ENCODE measurements around the gene APLP2.
"Not testable (repeated sequence)": the region's sequence is repeated elsewhere in the genome, so short reads cannot be mapped to it uniquely, and the experiment has no call there.

APLP2 gene

DNA sequence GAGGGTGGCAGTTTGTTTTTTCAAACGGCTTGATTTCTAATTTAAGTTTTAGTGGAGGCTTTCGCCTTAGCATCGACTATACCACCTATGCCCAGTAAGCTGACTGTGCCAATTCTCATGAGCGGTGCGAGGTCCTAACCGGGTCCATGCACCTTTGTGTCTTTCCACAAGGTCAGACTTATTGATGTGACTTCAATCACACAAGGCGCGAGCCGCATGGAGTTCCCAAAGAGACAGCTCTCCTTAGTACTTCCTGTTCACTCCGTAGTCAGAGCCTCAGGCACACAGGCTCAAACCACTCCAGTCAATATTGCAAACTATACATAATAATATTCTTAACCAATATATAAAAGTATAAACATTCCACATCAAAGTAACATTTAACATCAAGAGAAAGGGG is 108.1 kb downstream of the APLP2 start:
- no peak for DNase-seq

DNA sequence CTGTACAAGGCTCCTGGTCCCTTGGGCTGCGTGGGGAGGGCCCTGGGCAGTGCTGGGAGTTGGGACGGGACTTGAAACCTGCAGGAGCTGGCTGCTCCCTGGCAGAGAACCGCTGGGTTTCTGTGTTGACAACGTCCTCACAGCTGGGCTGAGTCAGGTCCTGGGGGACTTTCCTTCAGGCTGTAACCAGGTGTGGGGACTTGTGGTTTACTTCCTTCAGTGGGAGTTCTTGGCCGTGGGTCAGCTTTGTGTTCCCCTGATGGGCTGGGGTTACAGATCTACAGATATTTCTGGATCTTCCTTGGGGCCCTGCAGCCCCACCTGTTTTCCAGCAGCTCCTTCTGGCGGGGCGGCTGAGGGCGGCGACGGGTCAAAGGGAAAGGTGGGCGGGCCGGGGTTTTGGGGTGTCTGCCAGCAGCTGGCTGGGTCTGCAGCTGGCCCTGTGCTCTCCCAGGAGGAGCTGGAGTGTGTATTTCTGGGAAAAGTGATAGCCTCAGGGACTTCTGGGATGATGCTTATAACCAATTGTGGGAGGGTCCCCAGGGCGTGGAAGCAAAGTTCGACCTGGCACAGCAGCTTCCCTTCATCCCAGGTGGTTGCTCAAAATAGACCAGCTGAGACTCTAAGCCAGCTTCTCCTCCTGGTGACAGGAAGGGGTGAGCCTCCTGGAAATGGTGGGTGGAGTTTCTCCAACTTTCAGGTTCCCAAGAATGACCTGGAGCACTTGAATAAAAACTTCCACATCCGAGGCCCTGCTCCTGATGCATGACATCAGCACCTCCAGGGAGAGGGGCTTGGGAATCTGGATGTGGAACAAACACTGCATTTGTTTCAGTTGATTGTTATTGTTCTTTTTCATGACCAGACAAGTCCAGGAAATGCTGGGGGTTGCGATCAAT is 109.0 kb downstream of the APLP2 start:
- DNase-seq = no peak

DNA sequence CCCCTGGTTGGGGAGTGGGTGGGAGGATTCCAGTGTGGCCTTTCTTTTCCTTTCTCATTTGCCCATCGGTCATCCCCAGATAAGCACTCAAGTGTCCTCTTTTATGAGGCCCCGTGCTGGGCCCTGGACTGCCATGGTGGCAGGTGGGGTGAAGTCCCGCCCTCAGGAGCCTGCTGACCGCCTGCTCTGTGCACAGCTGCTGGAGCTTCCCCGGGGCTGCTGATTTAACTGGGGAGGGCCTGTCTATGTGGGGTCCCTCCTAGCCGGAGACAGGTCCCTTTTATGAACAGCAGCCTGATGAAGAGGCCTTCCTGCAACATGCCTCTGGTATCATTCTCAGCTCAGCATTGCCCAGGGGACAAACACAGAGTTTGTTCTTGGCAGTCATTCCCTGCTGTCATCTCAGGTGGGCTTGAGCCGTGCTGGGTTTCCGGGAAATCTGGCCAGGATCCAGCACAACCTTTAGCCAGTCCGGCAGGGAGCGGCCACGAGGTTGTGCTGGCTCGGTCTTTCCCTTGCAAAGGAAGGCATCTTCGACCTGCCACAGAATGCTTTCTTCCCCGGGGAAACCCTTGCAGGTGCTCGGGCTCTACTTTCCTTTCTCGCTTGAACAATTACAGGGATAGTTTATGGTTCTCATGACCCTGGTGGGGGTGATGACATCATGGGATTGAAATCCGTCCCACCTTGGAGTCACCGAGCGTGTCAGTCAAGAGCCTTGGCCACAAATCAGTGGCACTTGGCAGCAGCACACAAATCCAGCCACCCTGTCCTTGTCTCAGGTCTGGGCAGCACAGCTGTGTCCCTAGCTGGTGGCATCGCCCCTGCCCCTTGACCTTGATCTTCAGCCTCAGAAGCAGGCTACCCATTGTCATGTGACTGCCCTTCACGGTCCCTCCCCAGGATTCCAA is 110.0 kb downstream of the APLP2 start:
- DNase-seq = no peak

DNA sequence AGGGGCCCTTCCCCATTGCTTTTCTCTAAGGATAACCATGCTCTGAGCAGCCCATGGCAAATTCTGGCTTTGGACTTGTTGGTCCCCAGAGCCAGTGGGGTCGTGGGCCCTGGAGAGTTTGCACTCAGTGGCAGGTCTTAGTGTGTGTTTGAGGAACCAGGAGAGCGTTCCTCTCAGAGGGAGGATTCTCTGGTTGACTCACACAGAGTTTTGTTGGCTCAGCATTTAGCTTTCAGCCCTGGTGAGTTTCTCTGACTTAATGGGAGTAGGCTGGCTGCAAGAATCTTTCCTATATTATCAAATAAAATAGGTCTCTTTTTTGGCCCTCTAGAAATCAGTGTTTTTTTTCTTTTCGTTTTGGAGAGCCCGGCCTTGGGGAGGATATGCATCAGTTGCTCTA is 110.8 kb downstream of the APLP2 start:
- DNase-seq = no peak

DNA sequence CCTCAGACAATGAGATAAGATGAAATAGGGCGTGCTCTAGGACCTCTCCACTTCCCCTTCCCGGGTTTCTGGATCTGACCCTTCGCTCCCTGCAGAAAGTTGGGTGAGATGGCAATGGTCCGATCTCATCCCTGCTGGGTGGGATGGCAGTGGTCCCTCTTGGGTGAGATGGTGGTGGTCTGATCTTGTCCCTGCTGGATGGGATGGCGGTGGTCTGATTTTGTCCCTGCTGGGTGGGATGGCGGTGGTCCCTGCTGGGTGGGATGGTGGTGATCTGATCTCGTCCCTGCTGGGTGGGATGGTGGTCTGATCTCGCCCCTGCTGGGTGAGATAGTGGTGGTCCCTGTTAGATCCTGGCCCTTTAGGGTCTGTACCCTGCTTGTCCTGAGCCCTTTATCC is 111.2 kb downstream of the APLP2 start:
- DNase-seq = no peak

DNA sequence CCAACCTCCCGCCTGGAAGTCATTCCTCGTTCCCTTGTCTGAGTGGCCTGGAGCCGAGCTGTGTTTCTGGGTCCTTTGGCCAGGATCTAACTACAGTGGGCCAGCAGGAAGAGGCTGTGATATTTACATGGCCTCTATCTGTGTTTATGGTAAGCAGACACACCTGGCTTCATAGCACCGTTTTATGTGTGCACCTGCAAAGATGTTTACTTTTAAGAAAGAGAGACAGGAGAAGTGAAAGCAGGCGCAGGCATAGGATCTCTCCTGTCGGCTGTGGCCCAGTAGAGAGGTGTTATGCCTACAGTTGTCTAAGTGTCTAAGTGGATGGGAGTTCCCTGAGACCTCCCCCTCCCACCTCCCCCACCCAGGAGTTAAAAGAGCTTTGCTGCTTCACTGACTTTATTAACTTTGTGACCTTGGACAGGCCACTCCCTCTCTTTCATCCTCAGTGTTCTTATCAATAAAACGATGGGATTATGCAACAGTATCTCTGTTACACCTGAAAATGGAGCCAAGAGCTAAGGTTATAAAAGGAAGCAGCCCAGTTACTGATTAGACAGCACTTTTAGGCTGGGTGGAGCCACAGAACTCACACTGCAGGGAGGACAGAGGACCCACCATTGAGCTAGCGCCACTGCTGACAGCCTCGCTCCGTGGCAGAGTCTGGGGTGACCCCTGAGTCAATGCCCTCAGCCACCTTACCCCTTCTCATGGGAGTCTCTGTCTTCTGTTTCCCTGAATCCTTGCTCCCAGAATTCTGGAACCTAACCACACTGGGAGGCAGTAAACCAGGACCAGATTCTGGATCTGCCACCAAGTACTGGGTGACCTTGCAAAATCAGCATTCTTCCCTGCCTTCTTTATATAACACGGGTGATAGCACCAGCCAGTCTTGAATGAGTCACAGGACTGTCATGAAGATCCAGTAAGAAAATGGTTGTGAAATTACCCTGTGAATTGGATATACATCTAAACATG is 111.9 kb downstream of the APLP2 start:
- DNase-seq = no peak

DNA sequence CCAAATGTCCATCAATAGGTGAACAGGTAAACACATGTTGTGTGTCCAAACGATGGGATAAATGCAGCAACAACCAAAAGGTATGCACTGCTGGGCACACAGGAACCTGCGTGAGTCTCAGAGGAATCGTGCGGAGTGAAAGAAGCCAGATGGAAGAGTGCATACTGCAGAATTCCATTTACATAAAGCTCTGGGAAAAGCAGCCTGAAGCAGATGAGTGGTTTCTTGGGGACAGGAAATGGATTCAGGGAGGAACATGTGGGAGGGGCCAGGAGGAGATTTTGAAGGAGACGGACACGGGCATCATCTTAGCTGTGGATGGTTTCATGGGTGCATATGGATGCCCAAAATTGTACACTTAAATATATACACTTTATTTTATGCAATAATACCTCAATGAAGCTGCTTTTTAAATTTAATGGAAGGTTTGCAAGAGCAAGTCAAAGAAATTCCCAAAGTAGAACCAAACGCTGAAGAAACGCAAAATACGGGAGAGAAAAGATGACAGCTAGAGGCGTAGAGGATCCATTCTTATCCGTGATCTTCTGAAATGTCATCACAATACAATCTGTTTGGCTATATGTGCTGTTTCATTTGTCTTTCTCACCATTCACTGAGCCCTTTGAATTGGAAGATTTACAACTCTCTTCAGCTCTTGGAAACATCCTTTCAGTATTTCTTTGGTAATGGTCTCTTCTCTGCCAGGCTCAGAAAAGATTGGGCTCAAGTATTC is 114.3 kb downstream of the APLP2 start:
- no peak for DNase-seq

DNA sequence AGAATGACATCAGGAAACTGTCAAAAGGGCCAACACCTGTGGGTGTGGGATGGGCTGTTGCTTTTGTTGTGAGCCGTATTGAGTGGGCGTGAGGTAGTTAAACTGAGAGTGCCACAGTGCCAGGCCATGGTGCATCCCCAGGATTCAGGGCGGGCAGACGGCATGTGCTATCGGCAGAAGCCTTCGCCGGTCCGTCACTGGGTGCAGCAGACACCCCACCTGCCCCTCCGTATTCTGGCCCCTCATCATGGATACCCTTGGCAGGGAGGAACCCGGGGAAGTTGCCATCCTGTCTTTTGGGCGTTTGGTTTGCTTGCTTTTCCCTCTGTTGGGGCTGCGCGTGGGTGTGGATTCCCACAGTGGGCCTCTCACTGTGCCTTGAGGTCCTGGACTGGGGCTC is 117.4 kb downstream of the APLP2 start:
- DNase-seq = no peak

DNA sequence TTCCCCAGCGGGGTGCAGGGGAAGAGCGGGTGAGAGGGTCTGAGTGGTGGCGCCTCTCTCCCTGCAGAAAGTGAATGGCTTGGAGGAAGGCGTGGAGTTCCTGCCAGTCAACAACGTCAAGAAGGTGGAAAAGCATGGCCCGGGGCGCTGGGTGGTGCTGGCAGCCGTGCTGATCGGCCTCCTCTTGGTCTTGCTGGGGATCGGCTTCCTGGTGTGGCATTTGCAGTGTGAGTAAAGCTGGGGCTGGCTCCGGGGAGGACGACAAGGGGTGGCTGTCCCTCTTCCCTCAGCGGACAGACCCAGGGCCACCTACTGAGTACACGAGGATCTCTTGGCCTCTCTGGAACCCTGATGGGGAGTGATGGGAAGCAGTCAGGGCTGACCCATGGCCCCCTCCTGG is 118.4 kb downstream of the APLP2 start:
- no peak for DNase-seq

DNA sequence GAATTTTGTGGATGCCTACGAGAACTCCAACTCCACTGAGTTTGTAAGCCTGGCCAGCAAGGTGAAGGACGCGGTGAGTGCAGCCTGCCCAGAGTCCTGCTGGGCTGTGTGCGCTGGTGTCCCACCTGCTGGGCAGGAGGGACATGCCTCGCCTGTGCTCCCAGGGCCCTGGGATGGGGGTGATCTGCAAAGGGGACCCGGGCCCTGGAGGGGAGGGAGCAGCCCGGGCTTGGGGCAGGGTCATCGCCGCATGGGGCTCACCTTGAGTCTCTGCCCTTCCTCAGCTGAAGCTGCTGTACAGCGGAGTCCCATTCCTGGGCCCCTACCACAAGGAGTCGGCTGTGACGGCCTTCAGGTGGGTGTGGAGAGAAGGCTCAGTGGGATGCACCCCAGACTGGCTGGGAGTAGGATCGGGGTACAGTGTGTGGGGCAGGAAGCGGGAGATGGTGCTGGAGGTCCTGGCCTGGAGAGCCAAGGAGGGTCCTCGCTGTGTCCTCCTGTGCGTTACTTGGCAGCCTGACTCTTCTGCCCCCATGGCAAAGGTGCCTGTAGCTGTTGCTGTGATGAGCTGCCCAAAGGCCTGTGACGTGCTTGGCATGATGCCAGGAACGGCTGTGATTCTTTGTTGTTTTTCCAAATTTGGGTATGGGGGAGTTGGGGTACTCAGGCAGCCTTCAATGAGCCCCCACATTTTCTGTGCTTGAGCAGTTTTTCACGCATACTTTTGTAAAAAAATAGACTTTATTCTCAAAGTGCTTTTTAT is 119.1 kb downstream of the APLP2 start:
- DNase-seq = no peak

DNA sequence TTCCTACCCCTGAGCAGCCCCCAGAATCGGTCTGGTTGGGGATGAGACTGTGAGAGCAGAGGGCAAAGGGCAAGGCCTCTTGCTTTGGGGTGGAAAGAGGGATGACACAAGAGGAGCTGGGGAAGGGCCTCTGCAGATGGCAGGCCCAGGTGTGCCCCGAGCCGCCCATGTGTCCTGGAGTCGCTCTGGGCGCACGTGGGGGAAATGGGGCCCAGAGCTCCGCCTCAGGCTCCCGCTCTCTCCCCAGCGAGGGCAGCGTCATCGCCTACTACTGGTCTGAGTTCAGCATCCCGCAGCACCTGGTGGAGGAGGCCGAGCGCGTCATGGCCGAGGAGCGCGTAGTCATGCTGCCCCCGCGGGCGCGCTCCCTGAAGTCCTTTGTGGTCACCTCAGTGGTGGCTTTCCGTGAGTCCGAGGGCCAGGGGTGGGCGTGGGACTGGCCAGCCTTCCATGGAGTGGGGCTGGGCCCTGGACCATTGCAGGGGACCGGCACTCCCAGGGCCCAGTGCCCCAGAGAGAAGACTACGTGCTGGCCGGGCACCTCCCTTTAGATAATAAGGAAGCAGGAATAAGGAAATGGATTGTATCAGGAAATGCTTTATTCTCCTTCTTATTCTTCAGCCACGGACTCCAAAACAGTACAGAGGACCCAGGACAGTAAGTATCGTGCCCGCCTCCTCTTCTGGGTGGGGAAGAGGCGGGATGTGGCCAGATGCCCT is 120.0 kb downstream of the APLP2 start:
- DNase-seq = no peak

DNA sequence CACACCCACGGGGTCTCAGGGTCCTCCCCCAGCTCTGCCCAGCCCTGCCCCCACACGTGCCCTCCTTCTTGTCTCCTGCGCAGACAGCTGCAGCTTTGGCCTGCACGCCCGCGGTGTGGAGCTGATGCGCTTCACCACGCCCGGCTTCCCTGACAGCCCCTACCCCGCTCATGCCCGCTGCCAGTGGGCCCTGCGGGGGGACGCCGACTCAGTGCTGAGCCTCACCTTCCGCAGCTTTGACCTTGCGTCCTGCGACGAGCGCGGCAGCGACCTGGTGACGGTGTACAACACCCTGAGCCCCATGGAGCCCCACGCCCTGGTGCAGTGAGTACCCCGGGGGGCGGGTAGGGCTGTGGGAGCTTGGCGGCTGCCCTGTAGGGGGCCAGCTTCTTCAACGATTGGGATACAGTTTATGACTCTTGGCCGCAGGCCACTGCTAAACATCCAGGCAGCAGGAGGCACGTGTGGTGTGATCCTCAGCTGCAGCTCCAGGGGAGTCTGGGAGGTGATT is 120.7 kb downstream of the APLP2 start:
- DNase-seq = no peak

DNA sequence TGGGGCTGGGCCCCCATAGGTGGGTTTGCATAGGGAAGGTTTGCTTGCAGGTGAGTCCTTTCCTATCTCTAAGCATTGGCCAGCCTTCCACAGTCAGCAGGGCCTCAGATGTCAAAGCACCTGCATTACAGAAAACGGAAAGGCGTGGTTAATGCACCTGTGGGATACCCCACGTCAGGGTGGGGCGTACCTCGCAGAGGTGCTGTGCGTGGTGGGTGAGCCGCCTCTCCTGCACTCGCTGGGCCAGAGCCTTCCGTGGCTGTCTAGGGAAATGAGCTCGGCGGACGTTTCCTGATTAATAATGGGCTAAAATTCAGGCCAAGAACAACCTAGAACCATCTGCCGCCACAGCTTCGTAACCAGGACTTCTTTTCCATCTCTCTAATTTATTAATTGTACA is 122.2 kb downstream of the APLP2 start:
- DNase-seq = no peak

DNA sequence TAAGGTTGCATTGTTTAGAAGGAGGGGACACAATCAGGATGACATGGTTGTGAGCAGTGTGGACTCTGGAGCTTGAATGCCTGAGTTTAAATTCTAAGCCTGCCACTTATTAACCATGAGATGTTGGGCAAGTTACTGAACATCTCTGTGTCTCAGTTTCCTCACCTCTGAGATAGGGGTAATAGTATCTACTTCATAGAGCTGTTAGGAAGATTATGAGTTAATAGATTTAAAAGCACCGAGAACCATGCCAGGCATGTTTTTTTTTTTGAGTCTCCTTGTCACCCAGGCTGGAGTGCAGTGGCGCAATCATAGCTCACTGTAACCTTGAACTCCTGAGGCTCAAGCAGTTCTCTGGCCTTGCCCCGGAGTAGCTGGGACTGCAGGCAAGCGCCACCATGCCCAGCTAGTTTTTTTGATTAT is 123.2 kb downstream of the APLP2 start:
- no peak for DNase-seq

DNA sequence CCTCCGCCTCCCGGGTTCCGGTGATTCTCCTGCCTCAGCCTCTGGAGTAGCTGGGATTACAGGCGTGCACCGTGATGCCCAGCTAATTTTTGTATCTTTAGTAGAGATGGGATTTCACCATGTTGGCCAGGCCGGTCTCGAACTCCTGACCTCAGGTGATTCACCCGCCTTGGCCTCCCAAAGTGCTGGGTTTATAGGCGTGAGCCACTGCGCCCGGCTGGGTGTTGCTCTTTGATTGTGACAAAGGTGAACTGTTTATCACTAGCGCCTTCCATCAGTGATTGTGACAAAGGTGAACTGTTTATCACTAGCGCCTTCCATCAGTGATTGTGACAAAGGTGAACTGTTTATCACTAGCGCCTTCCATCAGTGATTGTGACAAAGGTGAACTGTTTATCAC is 123.9 kb downstream of the APLP2 start:
- not testable (repeated sequence) for DNase-seq

All from NK-92 treated with Interleukin-12 subunit alpha and Interleukin-12 subunit beta, amount 100 ng/mL, for 24 hours (cell line).